Activated T-helper 1 cell treated with Interleukin-2 at 50 U/mL for 16 hours (primary cell): ENCODE results near the gene MACF1.
"Not testable (repeated sequence)": the region's sequence is repeated elsewhere in the genome, so short reads cannot be mapped to it uniquely, and the experiment has no call there.

Experiments used
- DNase-seq: peaks from one replicate; pipeline ENCODE4 v3.0.0-alpha.2; 2020; ENCODE audit warnings: low read depth

The MACF1 gene, protein sequence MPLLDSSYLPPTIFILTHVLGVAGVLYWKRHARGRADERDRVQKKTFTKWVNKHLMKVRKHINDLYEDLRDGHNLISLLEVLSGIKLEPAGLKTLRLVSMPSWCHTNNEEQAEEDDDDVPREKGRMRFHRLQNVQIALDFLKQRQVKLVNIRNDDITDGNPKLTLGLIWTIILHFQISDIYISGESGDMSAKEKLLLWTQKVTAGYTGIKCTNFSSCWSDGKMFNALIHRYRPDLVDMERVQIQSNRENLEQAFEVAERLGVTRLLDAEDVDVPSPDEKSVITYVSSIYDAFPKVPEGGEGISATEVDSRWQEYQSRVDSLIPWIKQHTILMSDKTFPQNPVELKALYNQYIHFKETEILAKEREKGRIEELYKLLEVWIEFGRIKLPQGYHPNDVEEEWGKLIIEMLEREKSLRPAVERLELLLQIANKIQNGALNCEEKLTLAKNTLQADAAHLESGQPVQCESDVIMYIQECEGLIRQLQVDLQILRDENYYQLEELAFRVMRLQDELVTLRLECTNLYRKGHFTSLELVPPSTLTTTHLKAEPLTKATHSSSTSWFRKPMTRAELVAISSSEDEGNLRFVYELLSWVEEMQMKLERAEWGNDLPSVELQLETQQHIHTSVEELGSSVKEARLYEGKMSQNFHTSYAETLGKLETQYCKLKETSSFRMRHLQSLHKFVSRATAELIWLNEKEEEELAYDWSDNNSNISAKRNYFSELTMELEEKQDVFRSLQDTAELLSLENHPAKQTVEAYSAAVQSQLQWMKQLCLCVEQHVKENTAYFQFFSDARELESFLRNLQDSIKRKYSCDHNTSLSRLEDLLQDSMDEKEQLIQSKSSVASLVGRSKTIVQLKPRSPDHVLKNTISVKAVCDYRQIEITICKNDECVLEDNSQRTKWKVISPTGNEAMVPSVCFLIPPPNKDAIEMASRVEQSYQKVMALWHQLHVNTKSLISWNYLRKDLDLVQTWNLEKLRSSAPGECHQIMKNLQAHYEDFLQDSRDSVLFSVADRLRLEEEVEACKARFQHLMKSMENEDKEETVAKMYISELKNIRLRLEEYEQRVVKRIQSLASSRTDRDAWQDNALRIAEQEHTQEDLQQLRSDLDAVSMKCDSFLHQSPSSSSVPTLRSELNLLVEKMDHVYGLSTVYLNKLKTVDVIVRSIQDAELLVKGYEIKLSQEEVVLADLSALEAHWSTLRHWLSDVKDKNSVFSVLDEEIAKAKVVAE (N-terminal part only)

DNA sequence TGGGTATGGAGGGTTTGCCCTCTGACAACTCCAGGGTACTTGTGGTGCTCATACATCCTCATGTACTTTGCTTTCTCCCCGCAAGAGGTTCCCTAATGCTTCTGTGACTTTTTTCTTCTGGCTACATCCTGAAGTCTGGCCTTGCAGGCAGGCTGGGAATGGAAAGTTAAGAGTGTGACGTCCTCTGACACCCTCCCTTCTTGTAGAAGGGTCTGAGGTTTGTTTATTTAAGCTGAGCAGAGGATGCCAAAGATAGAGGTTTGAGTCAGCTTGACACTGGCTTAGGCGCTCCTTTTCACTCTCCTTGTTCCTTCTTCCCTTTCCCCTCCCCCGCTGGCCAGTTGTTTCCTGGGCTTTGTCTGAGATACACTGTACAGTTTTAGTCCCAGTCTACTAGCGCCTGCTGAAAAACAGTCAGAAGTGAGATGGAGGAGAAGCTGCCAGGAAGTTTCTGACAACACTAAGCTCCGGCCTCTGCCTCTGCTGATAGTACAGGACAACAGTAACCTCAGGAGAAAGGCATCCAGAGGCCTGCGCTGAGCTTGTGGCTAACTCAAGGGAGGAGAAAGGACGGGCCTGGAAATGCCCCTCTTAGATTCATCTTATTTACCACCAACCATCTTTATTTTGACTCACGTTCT lies at the start of gene MACF1:
Gene MACF1 (plus strand): TSS at position 255 of the 641 bp plus-strand sequence. CDS start 328 bp downstream, at position 583.
- no peak for DNase-seq

DNA sequence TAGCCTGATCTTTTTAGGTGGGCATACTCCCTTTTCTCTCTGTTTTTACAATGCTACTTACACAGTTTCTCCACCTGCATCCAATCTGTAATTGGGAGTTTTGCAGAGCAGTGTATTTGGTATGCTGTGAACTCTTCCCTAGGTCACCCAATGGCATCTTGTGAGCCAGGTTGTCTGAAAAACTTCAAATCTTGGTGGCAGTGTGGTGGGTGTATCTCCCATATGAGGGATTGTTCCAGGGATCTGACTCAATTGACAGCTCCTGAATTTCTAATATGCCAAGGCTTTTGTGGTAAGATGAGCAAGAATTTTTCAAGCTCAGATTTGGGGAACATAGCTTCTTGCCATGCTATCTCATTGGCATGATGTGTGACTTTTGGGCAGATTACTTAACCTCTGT lies 47.2 kb upstream of the MACF1 start:
- no peak for DNase-seq

DNA sequence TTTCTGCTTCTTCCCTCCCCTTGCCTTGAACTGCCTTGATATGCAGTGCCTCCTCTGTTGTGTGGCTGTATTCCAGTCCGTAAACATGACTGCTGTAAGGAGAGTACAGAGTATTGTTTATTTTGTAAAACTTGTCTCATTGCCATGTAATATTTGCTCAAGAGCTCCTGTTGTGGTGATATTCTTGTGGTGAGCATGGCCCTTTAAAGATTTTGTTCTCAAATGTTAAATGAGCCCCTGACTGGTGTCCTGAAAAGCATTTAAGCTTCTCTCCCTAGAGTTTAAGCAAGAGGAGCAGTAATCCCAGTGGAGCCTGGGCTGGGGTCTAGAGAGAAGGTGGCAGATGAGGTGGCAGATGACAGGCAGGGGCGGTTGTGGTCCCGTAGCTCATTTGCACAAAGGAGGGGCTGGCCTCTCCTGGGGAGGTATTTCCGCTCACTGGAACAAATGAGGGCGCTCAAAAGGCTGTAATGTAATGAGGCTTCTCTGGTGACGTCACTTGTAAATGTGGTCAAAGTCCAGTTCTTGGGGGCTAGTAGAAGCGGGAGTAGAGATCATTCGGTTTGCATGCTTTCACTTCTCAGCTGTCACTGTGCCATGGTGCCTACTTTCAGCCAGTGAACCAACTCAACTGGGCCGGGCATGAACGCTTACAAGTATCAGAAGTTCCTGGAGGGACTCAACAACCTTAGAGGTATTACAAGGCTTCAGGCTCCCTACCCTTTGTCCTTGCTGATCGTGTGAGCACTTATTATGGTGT lies 46.0 kb upstream of the MACF1 start:
- DNase-seq, result no peak

DNA sequence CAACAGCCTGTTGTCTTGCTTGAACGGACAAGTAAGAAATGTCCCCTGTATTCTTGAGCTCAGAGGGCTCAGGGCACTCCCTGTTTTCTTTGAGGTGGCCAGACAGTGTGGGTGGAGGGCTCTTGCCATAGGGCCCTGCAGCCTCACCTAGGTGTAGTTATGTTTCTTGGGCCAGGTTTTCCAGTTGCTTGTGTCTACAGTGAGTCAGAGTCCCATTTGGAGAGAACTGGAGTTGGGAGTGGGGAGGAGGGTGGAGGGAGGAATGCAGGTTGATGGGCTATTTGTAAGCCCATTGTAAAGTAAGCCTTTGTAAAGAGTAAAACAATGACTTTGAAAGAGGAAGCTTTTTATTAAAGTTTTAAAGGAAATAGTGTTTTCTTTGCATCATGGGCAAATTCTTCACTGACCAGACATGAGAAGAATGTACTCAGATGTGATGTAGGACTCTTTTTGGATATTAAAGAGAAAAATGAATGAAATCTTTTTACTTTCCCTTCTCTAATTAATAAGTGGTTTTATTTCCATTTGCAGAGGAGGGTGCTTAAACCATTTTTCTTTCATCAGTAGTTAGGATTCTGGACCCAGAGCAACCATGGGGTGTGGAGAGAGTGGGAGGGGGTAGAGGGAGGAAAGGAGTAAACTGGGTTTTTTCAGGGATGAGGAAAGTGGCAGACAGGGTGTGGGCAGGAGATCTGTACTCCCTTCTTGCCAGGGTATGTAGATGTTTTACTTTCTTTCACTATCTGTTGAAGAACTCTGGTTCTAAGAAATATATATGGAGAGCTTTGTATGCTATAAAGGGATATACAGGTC lies 45.1 kb upstream of the MACF1 start:
- DNase-seq, result no peak

DNA sequence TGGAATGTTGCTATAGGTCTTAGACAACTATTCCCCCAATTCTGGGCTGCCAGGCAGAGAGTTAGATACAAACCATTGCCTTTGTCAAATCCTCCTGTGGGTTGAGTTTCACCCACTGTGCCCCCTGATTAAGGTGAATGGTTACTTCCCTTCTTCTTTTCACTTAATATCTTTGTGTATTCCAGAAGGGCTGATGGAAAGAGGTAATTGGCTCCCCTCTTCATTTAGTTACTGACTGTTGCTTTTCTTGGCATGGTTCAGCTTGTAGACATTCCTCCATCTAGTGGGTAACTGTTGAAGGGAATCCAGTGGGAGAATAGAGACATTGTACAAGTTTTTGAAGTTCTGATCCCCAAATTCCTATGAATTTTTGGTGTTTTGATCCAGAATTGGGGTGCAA lies 43.8 kb upstream of the MACF1 start:
- no peak for DNase-seq

DNA sequence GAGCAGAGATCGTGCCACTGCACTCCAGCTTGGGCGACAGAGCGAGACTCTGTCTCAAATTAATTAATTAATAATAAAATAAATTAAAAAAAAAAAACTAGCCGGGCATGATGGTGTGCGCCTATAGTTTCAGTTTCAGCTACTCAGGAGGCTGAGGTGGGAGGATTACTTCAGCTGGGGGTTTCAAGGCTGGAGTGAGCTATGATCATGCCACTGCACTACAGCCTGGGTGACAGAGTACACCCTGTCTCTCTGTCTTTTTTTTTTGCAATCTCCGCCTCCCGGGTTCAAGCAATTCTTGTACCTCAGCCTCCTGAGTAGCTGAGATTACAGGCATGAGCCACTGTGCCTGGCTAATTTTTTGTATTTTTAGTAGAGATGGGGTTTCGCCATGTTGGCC lies 42.7 kb upstream of the MACF1 start:
- DNase-seq, result not testable (repeated sequence)

DNA sequence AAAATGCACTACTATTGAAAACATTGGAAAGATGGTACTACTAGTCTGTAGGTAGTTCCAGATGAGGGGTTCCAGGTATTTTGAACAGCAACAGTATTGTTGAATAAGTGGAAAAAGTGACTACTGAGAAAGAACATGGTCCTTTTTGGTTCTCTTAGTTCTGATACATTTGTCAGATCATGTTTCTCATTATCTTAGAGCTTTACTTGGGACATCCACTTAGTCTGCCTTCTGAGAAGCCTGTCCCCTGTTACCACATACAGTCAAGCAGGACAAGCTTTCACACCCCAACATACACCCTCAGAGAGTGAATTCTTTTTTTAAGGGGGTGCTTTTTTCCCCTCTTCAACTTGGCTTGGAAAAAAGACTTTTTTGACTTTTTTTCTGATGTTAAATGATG lies 41.0 kb upstream of the MACF1 start:
- DNase-seq, result no peak

DNA sequence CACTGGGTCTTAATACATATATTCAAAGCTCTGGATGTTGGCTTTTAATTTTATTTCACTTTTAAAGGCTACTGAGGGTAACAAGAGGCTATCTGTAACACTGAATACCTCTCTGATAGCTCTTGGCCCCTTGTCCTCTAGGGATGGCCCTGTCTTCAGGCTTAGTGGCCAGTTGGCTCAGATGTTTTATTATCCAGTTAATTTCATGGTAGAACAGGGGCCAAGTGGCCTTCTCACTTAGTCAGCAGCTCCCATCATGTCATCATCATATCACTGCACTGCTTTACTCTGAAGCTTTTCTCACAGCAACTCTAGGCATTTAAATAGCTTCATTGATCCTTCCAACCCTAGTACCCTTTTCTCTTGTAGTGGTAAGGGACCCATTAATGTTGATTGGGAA lies 40.2 kb upstream of the MACF1 start:
- no peak for DNase-seq

DNA sequence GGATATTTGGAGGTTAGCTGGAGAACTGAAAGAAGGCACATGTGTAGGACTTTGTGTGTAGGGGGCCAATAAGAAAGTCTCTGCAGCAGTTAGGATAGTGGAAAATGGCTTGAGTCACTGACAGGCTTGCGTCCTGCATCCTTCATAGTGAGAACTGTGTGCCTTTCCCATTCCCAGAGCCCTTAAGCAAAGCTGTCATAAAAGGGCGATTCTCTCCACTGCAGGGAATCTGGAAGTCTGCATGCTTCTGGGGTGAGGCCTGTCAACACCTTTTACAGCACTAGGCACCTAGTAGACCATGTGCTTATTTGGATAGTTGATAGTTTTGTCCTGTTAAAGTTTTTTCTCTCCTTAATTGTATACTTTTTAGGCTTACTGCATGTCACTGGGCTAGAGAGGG lies 39.4 kb upstream of the MACF1 start:
- no peak for DNase-seq

DNA sequence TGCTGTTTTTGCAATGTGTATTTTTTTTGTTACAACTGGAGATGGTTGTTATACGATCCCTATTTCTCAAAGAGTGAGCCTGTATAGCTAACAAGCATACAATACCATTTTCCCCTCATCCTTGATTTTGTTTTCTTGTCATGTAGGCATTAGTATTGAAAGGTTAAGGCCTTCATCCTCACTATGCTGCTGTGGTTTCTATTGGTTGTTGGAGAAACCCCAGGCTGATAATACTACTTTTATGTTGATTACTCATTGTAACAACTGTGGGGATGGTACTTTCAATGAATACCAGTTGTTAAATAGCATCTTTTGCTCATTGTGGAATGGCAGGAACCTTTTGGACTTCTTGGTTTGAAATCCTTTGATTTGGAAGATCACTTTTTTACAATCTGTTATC lies 39.0 kb upstream of the MACF1 start:
- DNase-seq, result no peak

DNA sequence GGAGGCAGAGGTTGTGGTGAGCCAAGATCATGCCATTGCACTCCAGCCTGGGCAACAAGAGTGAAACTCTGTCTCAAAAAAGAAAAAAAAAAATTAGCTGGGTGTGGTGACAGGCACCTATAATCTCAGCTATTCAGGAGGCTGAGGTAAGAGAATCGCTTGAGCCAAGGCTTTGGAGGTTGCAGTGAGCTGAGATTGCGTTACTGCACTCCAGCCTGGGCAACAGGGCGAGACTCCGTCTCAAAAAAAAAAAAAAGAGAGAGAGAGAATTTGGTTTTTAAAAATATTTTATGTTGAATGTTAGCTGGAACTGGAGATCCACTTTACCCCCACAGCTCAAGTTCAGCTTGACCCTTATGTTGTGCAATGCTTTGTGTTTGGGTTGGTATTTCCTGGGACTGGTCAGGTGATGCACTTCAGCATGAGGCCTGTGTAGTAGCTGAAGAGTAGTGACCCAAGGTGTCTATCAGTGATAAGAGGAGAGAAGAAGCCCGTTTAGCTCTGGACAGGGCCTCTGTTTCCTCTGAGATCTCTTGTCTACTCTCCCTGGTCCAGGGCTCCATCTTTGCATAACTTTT lies 36.8 kb upstream of the MACF1 start:
- no peak for DNase-seq

DNA sequence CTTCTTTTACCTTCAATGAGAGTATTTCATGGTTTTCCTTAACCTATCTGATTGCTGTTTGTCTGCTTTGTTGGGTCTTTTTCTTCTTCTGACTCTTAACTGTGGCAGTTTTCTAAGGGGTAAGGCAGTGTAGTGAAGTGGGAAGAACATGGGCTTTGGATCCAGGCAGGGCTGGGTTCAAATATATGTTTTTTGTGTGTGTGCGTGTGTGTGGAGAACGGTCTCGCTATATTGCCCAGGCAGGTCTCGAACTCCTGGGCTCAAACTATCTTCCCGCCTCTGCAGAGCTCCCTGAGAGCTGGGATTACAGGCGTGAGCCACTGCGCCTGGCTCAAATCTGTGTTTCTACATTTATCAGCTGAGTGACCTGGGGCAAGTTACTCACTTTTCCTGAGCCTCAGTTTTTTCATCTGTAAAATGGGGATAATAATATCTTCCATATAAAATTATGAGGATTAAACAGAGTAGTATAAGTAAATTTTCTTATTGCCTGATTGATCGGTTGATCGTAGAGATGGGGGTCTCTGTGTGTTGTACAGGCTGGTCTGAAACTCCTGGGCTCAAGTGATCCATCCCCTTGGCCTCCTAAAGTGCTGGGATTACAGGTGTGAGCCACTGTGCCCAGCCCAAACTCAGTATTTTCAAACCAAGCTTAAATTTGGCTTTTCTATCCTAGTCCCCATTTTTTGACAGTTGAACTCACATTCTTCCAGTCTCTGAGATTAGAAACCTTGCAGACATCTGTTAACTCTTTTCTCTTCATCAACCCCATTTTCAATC lies 36.0 kb upstream of the MACF1 start:
- DNase-seq, result no peak

DNA sequence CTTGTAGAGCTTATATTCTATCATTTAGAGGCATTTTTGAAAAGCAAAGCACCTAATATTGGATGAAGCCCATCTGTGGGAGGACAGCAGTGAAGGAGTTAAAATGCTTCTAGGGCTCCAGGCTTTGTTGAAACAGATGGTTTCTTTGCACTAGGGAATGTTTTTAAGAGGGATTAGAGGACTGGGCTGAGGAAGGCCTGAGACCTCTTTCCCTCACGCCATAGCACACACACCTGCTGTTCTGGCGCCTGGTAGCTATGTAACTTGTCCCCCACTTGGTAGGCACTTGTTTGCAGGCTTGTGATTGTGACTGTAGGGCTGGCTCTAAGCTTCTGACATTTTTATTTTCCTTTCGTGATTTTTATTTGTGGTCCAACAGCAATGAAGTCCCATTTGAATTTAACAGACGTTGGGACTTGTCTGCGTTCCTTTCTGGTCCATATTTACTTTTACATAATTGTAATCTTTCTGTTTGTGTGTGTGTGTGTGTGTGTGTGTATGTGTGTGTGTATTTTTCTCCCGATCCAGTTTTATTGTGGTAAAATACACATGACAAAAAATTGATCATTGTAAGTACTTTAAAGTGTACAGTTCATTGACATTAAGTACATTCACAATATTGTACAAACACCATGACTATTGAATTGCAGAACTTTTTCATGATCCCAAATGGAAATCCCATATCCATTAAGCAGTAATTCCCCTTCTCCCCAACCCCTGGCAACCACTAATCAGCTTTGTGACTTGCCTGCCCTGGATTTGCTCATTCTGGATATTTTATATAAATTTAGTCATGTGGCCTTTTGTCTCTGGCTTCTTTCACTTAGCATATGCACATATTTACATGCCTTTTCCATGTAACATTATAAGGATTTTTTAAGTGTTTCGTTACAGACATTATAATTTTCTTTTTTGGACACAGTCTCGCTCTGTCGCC lies 33.5 kb upstream of the MACF1 start:
- no peak for DNase-seq

DNA sequence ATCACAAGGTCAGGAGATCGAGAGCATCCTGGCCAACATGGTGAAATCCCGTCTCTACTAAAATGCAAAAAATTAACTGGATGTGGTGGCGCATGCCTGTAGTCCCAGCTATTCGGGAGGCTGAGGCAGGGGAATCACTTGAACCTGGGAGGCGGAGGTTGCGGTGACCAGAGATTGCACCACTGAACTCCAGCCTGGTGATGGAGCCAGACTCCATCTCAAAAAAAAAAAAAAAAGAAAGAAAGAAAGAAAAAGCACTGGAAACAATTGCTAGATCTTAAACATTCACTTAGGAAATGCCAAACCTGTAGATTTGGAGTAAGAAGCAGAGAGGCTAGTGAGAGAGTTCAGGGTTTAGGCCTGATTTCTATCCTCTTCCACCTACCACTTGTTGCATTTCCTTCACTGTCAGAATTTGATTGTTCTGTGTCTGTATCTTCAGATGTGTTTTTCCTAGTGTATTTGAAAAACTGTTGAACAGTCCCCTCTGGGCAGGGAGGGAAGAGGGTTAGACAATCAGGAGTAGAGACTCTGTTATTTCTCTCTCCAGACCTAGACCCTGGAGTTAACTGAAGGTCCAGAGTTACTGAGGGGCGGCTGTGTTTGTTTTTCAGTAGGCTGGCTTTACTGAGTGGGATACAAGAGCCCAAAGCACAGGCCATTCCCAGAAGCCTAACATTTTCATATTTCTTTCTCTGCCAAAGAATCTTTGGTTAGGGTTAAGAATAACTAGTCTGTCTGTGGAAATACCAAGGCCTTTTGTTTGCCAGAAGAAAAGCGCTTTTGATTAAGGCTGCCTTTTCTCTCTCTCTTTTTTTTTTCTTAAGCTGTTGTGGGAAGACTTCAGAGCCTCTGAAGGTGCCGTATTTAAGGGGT lies 31.1 kb upstream of the MACF1 start:
- DNase-seq, result no peak

DNA sequence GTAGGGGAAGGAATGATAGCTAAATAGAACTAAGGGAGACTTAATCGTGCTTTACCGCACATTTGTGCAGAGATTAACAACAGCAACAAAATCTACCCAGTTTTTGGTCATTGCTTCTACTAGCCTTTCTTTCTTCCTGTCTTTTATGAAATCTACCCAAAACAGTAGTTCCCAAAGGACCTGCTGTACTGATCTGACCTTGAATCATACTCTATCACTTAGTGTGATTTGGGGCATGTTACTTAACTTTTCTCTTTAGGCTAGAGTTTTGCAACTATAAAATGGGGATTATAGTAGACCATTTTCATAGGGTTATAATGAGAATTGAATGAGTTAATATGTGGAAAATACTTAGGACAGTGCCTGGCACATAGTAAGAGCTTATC lies 30.5 kb upstream of the MACF1 start:
- no peak for DNase-seq

DNA sequence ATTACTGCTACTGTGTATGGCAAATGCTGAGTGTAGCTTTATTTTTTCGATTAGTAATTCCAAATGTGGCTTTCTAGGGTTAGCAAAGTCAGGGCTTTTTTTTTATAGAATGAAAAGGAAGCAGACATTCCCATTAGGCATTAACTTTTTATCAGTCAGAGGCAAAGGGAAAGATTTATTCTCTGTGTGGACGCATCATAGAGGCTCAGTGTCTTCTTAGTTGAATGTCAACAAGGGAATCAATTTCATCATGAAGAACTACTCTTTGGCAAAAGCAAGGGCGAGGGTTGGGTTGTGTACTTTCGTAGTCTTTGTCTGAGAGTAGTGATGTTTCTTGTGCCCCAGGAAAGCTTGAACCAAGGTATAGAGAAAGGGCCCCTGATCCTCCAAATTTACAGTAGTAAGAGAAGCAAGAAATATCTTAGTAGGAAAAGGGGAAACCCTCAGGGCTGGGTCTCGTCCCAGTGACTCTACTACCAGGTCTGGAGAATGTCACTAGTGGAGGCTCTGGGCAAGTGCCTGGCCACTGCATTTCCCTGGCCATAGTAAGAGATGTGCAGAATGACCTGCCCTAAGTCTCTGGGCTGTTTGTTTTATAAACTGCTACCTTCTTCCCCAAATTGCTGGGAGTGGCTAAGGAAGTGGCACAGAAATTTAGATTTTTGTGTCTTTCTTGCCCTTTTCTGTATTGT lies 30.0 kb upstream of the MACF1 start:
- no peak for DNase-seq
